Cardiac muscle cell (in vitro differentiated cells and primary cell): ENCODE results near the gene IL3. TPM values are rescaled to one million over a fixed set of nuclear protein-coding genes. Genes with fewer than 3 reads are reported as not detected.

Experiments
- DNase-seq, 2 donors: peaks; one replicate each; pipeline versions ENCODE4 v3.0.0 to v3.0.0-alpha.2; 2010 to 2017; ENCODE audit warnings: low read depth in 1 of 2, low spot score in 1 of 2
- H3K27ac ChIP-seq: fragments of 200-600 bp; sonication (generic); 2 replicates; pipeline ENCODE4 v1.5.1; 2016
- H3K27me3 ChIP-seq: fragments of 200-600 bp; sonication (generic); 2 replicates; pipeline ENCODE4 v1.6.0; 2016; ENCODE audit warnings: control low read depth
- H3K36me3 ChIP-seq: fragments of 200-600 bp; sonication (generic); 2 replicates; pipeline ENCODE4 v1.5.1; 2016; ENCODE audit warnings: control low read depth
- H3K4me1 ChIP-seq: fragments of 200-600 bp; sonication (generic); 2 replicates; pipeline ENCODE4 v1.8.1; 2017; ENCODE audit warnings: low read depth, mild to moderate bottlenecking, mixed run types
- H3K4me3 ChIP-seq: fragments of 200-600 bp; sonication (generic); 2 replicates; pipeline ENCODE4 v1.5.1; 2016; ENCODE audit warnings: mild to moderate bottlenecking
- H3K9me3 ChIP-seq: fragments of 200-600 bp; sonication (generic); 2 replicates; pipeline ENCODE4 v1.5.1; 2017; ENCODE audit warnings: low read depth, mild to moderate bottlenecking, control low read depth
- CTCF ChIP-seq: IDR thresholded peaks from 2 replicates; pipeline ENCODE4 v1.5.1; 2012; ENCODE audit warnings: low read depth, mild to moderate bottlenecking, low read length
- polyA plus RNA-seq: library from polyadenylated mRNA; unstranded; fragments of >200 nt; fragmentation: Nextera tagmentation; extraction: Ambion mirVana; gene quantifications from 2 replicates; pipeline ENCODE4 v1.2.1, GENCODE V29; 2016
- total RNA-seq: library from RNA; depleted of rRNA; stranded (reverse); fragments of >200 nt; gene quantifications from 2 replicates; pipeline ENCODE4 v1.2.3, GENCODE V29; 2016

Gene IL3
- total and polyA plus RNA-seq, 2 experiments from 2014 or later: not detected

GRCh38 chr5:132081458-132081857, 21.0 kb downstream of the IL3 start:
- DNase-seq: no peak
- Histone ChIP-seq H3K27me3 (no peaks in the 10 kb centered on the region), H3K36me3 (no peaks in the 10 kb centered on the region), H3K27ac (no peak overlapping the region), H3K4me3 (no peak overlapping the region), H3K4me1 (no peaks in the 10 kb centered on the region), H3K9me3 (no peaks in the 10 kb centered on the region)
- no peak for TF ChIP-seq CTCF

DNA sequence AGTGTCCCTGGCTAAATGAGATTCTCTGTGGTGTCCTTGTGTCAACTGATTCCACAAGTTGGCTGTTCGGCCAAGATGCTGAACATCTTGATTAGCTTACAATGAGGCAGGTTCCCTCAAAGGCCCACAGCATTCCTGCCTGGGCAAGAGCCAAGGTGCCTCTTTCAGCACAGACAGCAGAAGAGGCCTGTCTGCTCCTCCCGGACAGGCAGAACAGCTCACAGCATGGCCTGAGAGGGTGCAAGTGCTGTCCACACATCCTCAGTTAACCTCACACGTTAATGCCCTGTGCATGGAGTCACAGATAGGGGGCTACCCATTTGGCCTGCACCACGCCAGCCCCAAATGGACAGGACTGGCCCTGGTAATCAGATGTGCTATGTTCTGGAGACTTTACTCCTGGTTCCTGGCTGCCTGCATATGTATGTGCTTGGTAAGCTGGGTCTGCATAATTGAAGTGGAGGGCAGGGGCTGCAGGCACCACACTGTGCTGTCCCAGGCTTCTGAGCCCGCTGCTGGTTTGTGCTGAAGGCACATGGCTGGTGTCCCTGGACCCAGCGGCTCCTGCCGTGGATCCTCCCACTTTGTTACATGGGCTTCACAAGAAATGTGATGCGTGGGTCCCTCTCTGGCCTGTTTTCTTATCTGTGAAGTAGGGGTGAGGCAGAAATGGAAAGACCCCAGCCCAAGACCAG, 22.0 kb downstream of the IL3 start:
- TF ChIP-seq CTCF: no peak
- H3K4me1 ChIP-seq: no peaks in the 10 kb centered on the region
- H3K27me3 ChIP-seq: no peaks in the 10 kb centered on the region
- H3K4me3 ChIP-seq: no peak overlapping the region
- no peak for DNase-seq
- H3K36me3 ChIP-seq: no peaks in the 10 kb centered on the region
- H3K27ac ChIP-seq: no peak overlapping the region
- no peaks in the 10 kb centered on the region for H3K9me3 ChIP-seq

DNA sequence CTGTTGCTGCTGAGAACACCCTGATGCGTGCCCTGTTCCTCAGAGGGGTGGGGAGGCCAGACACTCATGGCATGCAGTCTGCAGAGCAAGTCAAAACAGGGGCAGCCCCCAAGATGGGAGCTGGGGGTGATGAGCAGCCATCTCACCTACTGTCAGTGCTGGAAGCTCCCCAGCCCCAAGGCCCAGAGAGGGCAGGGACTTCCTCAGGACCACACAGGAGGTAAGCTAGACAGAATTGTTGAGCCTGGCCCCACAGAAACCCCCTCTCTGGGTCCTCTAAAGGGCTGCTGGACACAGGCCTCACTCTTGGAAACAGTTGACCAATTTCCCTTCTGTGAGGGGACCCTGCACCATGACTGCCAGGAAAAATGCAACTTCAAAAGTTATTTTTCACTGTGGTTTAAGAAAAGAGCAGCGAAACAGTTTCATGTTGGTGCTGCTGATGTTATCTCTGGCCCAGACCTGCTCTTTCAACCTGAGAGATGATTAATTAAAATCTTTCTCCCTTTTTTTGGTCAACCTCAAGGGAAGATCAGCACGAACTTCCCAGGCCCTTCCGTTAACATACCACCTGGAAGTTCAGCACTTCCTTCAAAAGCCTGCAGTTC, 22.7 kb downstream of the IL3 start:
- Histone ChIP-seq H3K4me3 (no peak overlapping the region), H3K4me1 (no peaks in the 10 kb centered on the region), H3K36me3 (no peaks in the 10 kb centered on the region), H3K27ac (no peak overlapping the region), H3K27me3 (no peaks in the 10 kb centered on the region), H3K9me3 (no peaks in the 10 kb centered on the region)
- no peak for DNase-seq
- no peak for TF ChIP-seq CTCF

GRCh38 chr5:132085686-132086085, 25.2 kb downstream of the IL3 start:
- H3K36me3 ChIP-seq: no peaks in the 10 kb centered on the region

DNA sequence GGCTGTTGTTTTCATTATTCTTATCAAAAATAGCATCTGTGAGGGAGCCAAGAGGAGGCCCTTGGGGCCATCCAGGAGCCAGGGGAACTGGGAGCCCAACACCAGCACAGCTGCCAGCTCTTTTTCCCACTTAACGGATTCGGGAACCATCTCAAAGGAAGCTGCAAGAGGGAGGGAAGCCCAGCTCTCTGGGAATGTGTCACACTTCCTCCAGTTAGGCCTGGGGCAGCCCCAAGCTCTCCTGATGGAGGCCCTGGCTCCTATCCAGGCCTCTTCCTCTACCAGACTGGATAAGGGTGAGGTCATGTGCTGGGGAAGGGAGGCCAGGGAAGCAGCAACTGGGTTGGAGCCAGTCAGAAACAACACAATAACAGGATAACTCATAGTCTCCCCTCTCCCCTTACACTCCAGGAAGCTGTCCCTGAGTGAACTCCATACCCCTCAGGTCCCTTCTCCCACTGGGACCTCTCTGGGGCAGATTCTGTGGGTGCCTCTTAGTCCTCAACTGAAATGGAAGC, 25.9 kb downstream of the IL3 start:
- no peaks in the 10 kb centered on the region for H3K27me3 ChIP-seq
- no peak overlapping the region for H3K27ac ChIP-seq
- no peaks in the 10 kb centered on the region for H3K4me1 ChIP-seq
- H3K4me3 ChIP-seq: no peak overlapping the region
- no peak for TF ChIP-seq CTCF
- DNase-seq: peak in 1 of 2 donors; percentile 98
- H3K9me3 ChIP-seq: no peaks in the 10 kb centered on the region
- H3K36me3 ChIP-seq: no peaks in the 10 kb centered on the region

More at GRCh38 chr5:132085686-132086085, 25.2 kb downstream of the IL3 start:
- no peaks in the 10 kb centered on the region for H3K9me3 ChIP-seq
- no peaks in the 10 kb centered on the region for H3K27me3 ChIP-seq
- DNase-seq: no peak
- no peak for TF ChIP-seq CTCF
- no peak overlapping the region for H3K27ac ChIP-seq
- no peak overlapping the region for H3K4me3 ChIP-seq
- H3K4me1 ChIP-seq: no peaks in the 10 kb centered on the region
